Ascending aorta (tissue), 2 donors: ENCODE measurements around the gene BAZ2A. TPM values are rescaled to one million over a fixed set of nuclear protein-coding genes. Genes with fewer than 3 reads are reported as not detected.

Experiments
- DNase-seq, 2 donors: peaks; one replicate each; pipeline ENCODE4 v3.0.0-alpha.2; 2019; ENCODE audit warnings: low spot score in 2 of 2
- H3K27ac ChIP-seq, 2 donors: fragments of 200-600 bp; sonication (generic); one replicate each; pipeline ENCODE4 v1.5.1; 2016 to 2017; ENCODE audit warnings: mild to moderate bottlenecking in 1 of 2
- H3K27me3 ChIP-seq: fragments of 200-600 bp; sonication (generic); one replicate; pipeline ENCODE4 v1.5.1; 2017
- H3K36me3 ChIP-seq, 2 donors: fragments of 200-600 bp; sonication (generic); one replicate each; pipeline ENCODE4 v1.5.1; 2016
- H3K4me1 ChIP-seq, 2 donors: fragments of 200-600 bp; sonication (generic); one replicate each; pipeline ENCODE4 v1.5.1; 2016 to 2017; ENCODE audit warnings: mild to moderate bottlenecking in 1 of 2
- H3K4me3 ChIP-seq, 2 donors: fragments of 200-600 bp; sonication (generic); one replicate each; pipeline ENCODE4 v1.5.1; 2016 to 2017; ENCODE audit warnings: mild to moderate bottlenecking in 1 of 2
- H3K9me3 ChIP-seq, 2 donors: fragments of 200-600 bp; sonication (generic); one replicate each; pipeline ENCODE4 v1.5.1; 2016
- CTCF ChIP-seq, 3 experiments: fragments of 200-600 bp in 2 of 3; fragments of 450-650 bp in 1 of 3; sonication (generic) in 2 of 3; IDR thresholded peaks; one replicate each; pipeline ENCODE4 v1.5.1; 2016 to 2019; ENCODE audit warnings: antibody characterized with exemption in 3 of 3, mild to moderate bottlenecking in 1 of 3, moderate library complexity in 1 of 3
- intact Hi-C: fragments of 100-400 bp; cut with DNase I; formaldehyde crosslinking; loops from one replicate; pipeline ENCODE4 v1.15.1; 2023
- total RNA-seq: library from RNA; depleted of rRNA; stranded (reverse); fragments of >200 nt; gene quantifications from one replicate; pipeline ENCODE4 v1.1.0, GENCODE V29; 2016

BAZ2A gene
- total RNA-seq, 1 donor from 2014 or later, result 118 TPM

DNA sequence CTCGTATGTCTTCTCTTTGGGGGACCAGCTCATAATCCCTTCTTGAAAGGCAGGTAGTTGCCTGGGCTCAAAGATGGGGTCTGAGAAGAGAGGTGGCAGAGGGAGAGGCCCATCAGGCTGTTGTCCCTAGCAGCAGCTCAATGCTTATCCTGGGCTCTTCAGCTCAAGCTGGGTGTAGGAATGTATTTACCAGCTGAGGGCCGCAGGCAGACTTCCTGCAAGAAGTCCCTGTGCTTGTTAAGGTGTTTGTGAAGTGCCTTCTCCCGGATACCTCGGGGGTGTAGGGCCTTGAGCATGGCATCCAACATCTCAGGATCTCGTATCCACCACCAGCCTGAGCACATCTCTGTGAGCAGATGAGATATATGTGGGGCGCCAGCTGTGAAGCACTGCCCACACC lies 29.4 kb downstream of the BAZ2A start:
- TF ChIP-seq CTCF (IDR thresholded peaks at IDR 0.05), result no peak
- Histone ChIP-seq H3K4me3 (no peak overlapping the region), H3K27ac (no peak overlapping the region), H3K9me3 (no peaks in the 10 kb centered on the region), H3K27me3 (no peaks in the 10 kb centered on the region), H3K36me3 (peaks cover 90 to 95% of the 10 kb centered on the region in 2 donors), H3K4me1 (no peaks in the 10 kb centered on the region)
- intact Hi-C loops, result no loop called here
- DNase-seq, result no peak

DNA sequence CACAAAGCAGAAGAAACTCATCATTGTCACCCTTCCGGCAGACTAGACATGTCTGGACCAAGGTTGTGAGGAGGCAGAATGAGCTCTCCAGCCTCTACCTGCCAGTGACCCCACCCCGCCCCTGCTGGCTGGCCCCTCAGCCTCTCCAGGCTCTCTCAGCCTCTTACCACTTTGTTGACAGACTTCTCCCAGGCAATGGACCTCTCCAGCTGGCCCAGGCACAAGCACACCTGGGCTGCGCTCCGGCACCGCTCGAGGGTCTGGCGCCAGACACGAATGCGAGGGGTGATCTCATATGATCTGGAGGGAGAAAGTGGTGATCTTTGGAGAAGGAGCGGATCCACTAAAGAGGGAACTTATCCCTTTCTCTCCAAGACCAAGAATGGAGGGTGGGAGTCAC lies 30.3 kb downstream of the BAZ2A start:
- no peak overlapping the region for H3K4me3 ChIP-seq
- H3K9me3 ChIP-seq, result no peaks in the 10 kb centered on the region
- no peak overlapping the region for H3K27ac ChIP-seq
- intact Hi-C loops, result no loop called here
- no peak for TF ChIP-seq CTCF (IDR thresholded peaks at IDR 0.05)
- no peak for DNase-seq
- no peaks in the 10 kb centered on the region for H3K4me1 ChIP-seq
- H3K36me3 ChIP-seq, result peaks cover 80 to 95% of the 10 kb centered on the region in 2 donors
- H3K27me3 ChIP-seq, result no peaks in the 10 kb centered on the region

GRCh38 chr12:56599041-56599440 lies 31.1 kb downstream of the BAZ2A start:
- DNase-seq, result no peak
- peaks cover 0 to 2% of the 10 kb centered on the region in 2 donors for H3K4me1 ChIP-seq
- intact Hi-C loops, result no loop called here
- no peak overlapping the region for H3K4me3 ChIP-seq
- TF ChIP-seq CTCF (IDR thresholded peaks at IDR 0.05), result no peak
- H3K9me3 ChIP-seq, result no peaks in the 10 kb centered on the region
- no peak overlapping the region for H3K27ac ChIP-seq
- H3K36me3 ChIP-seq, result peaks cover 73 to 89% of the 10 kb centered on the region in 2 donors
- H3K27me3 ChIP-seq, result no peaks in the 10 kb centered on the region

DNA sequence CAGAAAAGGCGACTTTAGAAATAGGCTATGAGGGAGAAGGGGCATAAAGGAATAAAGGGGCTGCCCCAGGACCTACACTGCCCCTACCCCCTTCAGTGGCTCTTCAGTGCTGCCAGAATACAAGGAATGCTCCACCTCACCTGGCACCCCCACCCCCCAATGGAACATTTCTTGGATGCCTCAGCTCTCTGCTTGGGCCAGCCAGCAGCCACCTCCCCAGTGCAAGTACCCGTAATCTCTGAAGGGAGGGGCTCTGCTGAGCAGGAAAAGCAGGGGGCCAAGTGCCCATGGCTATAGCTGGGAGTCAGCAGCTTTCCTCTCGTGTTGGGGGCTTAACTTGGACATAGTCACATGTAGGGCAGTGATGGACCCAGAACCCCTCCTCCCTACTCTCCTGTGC lies 33.3 kb downstream of the BAZ2A start:
- H3K9me3 ChIP-seq, result no peaks in the 10 kb centered on the region
- H3K36me3 ChIP-seq, result peaks cover 50 to 70% of the 10 kb centered on the region in 2 donors
- H3K27ac ChIP-seq, result peak overlapping the region; percentile 27 to 36
- H3K4me3 ChIP-seq, result no peak overlapping the region
- no peak for TF ChIP-seq CTCF (IDR thresholded peaks at IDR 0.05)
- no peaks in the 10 kb centered on the region for H3K27me3 ChIP-seq
- peaks cover 0 to 3% of the 10 kb centered on the region in 2 donors for H3K4me1 ChIP-seq
- intact Hi-C loops, result no loop called here
- no peak for DNase-seq

GRCh38 chr12:56593909-56594621 lies 36.1 kb downstream of the BAZ2A start:
- no peak overlapping the region for H3K4me3 ChIP-seq
- peak overlapping the region; percentile 65 to 84 for H3K27ac ChIP-seq
- H3K4me1 ChIP-seq, result peaks cover 0 to 3% of the 10 kb centered on the region in 2 donors
- TF ChIP-seq CTCF (IDR thresholded peaks at IDR 0.05), result peak; percentile 73 to 80 (median 77)
- DNase-seq, result peak in 1 of 2 donors; percentile 67
- peaks cover 33 to 55% of the 10 kb centered on the region in 2 donors for H3K36me3 ChIP-seq
- intact Hi-C loops, result no loop called here
- no peaks in the 10 kb centered on the region for H3K9me3 ChIP-seq
- H3K27me3 ChIP-seq, result no peaks in the 10 kb centered on the region
